ENCODE results near the gene KIF5C. TPM values are rescaled to one million over a fixed set of nuclear protein-coding genes. Genes with fewer than 3 reads are reported as not detected.

KIF5C gene
- total RNA-seq, 2 donors from 2014 or later = 23.9 to 29.1 TPM

DNA sequence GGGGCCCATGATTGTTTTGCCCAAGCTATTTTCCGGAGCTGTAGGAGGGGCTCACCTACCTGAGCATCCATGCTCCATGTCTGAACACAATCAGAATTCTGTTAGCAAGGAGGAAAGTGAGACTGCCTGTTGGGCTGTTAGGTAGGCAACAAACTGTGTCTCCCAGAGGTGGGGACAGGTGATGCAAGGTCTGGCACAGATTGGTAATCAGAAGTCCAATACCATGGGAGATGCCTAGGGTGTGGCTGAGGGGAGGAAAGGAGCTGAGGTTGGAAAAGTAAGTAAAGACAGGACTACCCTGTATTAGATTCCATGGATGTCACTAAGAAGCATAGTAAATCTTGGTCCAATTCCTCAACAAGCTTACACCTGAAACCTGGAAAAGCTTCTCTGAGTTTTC lies 166.5 kb downstream of the KIF5C start:
- Mint-ChIP-seq H3K36me3 (ENCODE audit: insufficient read depth in 2 of 2) (no peaks in the 10 kb centered on the region), H3K4me3 (no peak overlapping the region), H3K9me3 (peaks cover 2% of the 10 kb centered on the region in 2 donors), H3K27ac (no peak overlapping the region), H3K27me3 (ENCODE audit: low read depth) (peaks cover 65% of the 10 kb centered on the region), H3K4me1 (ENCODE audit: low read depth) (no peaks in the 10 kb centered on the region)
- no peak for ATAC-seq (replicated peaks in 1 of 2)
- no peak for DNase-seq

DNA sequence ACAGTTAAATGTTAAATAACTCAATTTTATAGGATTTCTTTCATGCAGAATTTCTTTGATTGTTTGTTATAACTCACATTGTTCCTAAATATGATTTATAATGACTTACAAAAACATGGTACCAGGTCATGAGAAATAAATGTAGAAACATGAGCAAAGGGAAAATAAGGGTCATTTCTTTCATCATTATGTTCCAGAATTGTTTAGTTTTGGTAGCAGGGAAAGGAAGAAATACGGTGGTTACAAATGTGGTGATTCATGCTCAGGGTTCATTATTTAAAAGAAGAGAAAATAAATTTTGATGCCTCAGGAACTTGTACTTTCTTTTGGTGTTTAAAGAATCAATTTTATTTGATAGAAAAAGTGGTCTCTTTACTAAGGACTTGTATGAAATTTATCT lies 167.9 kb downstream of the KIF5C start:
- H3K9me3 Mint-ChIP-seq = peaks cover 2 to 4% of the 10 kb centered on the region in 2 donors
- ATAC-seq (replicated peaks in 1 of 2) (no peak), DNase-seq (no peak)
- H3K27ac Mint-ChIP-seq = no peak overlapping the region
- peaks cover 53% of the 10 kb centered on the region for H3K27me3 Mint-ChIP-seq (ENCODE audit: low read depth)
- peaks cover 2 to 5% of the 10 kb centered on the region in 2 donors for H3K36me3 Mint-ChIP-seq (ENCODE audit: insufficient read depth in 2 of 2)
- H3K4me3 Mint-ChIP-seq = no peak overlapping the region
- no peaks in the 10 kb centered on the region for H3K4me1 Mint-ChIP-seq (ENCODE audit: low read depth)

GRCh38 chr2:149044500-149044899 lies 169.5 kb downstream of the KIF5C start:
- Mint-ChIP-seq H3K27ac (no peak overlapping the region), H3K27me3 (ENCODE audit: low read depth) (peaks cover 42% of the 10 kb centered on the region), H3K36me3 (ENCODE audit: insufficient read depth in 2 of 2) (peaks cover 2 to 7% of the 10 kb centered on the region in 2 donors), H3K9me3 (peaks cover 4 to 5% of the 10 kb centered on the region in 2 donors), H3K4me3 (no peak overlapping the region), H3K4me1 (ENCODE audit: low read depth) (peaks cover 2% of the 10 kb centered on the region)
- DNase-seq (no peak), ATAC-seq (replicated peaks in 1 of 2) (no peak)

GRCh38 chr2:149047118-149047517 lies 172.1 kb downstream of the KIF5C start:
- H3K27ac Mint-ChIP-seq = no peak overlapping the region
- peaks cover 16% of the 10 kb centered on the region for H3K27me3 Mint-ChIP-seq (ENCODE audit: low read depth)
- ATAC-seq (replicated peaks in 1 of 2) (no peak), DNase-seq (no peak)
- peaks cover 4 to 5% of the 10 kb centered on the region in 2 donors for H3K9me3 Mint-ChIP-seq
- peaks cover 2 to 7% of the 10 kb centered on the region in 2 donors for H3K36me3 Mint-ChIP-seq (ENCODE audit: insufficient read depth in 2 of 2)
- no peak overlapping the region for H3K4me3 Mint-ChIP-seq
- peaks cover 11% of the 10 kb centered on the region for H3K4me1 Mint-ChIP-seq (ENCODE audit: low read depth)

DNA sequence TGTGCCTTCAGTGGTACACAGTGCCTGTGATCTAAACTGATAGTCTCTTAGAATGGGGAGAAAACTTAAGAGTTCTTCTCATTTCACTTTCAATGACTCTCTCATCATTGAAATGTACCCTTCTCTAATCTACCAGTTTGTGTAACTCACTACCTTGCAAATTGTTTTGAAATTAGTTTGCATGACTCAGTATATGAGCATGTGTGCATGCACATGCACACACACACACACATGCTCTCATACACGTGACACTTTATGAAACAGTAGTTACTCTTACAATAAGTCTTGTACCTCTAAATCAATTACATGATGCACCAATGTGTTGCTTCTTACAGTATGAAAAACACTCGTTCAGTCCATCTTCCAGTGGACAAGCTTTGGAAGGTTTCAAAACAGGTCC lies 174.1 kb downstream of the KIF5C start:
- H3K4me1 Mint-ChIP-seq (ENCODE audit: low read depth) = peaks cover 11% of the 10 kb centered on the region
- no peak overlapping the region for H3K27ac Mint-ChIP-seq
- DNase-seq (no peak), ATAC-seq (replicated peaks in 1 of 2) (peak; percentile 27 to 67)
- H3K9me3 Mint-ChIP-seq = peaks cover 4 to 5% of the 10 kb centered on the region in 2 donors
- peaks cover 8% of the 10 kb centered on the region for H3K27me3 Mint-ChIP-seq (ENCODE audit: low read depth)
- peaks cover 2 to 7% of the 10 kb centered on the region in 2 donors for H3K36me3 Mint-ChIP-seq (ENCODE audit: insufficient read depth in 2 of 2)
- H3K4me3 Mint-ChIP-seq = no peak overlapping the region

DNA sequence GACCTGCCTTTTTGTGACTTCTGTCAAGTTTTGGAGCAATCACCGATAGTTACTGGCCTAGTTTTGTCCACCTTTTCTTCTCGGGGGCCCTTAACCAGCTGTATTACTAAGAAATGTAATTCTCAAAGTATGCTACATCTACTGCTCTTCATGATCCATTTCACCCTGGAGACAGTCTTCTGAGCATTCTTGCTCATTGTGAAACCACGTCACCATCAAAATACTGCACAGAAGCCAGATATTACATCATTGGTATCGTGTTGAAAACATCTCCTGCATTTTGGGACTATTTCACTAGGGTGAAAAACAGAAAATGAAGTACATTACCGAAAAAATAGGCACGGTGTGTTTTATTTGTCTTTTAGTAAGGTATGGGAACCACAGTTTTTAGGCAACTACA lies 175.2 kb downstream of the KIF5C start:
- H3K9me3 Mint-ChIP-seq = peaks cover 4 to 5% of the 10 kb centered on the region in 2 donors
- H3K27me3 Mint-ChIP-seq (ENCODE audit: low read depth) = no peaks in the 10 kb centered on the region
- ATAC-seq (replicated peaks in 1 of 2) = peak; percentile 62 to 92
- H3K4me3 Mint-ChIP-seq = peak overlapping the region in 1 of 2 donors; percentile 7
- no peak overlapping the region for H3K27ac Mint-ChIP-seq
- H3K36me3 Mint-ChIP-seq (ENCODE audit: insufficient read depth in 2 of 2) = peaks cover 2 to 7% of the 10 kb centered on the region in 2 donors
- H3K4me1 Mint-ChIP-seq (ENCODE audit: low read depth) = peaks cover 11% of the 10 kb centered on the region
- peak in 1 of 2 donors; percentile 23 for DNase-seq

DNA sequence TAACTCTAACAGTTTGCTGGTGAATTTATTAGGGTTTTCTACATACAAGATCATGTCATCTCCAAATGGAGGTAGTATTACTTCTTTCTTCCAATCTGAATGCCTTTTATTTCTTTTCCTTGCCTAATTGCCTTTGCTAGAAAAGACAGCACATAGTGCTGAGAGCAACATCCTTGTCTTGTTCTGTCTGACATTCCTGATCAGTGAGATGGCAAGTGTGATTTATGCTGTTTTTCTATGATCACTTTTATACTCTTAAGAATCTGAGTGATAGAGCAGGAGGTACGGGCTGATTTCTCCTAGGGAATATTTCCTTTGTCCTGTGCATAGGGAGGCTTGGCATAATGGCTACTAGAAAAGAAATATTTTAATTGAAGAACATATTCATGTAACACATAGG lies 180.7 kb downstream of the KIF5C start:
- no peak for ATAC-seq (replicated peaks in 1 of 2)
- no peak overlapping the region for H3K27ac Mint-ChIP-seq
- no peak overlapping the region for H3K4me3 Mint-ChIP-seq
- no peaks in the 10 kb centered on the region for H3K36me3 Mint-ChIP-seq (ENCODE audit: insufficient read depth in 2 of 2)
- H3K4me1 Mint-ChIP-seq (ENCODE audit: low read depth) = no peaks in the 10 kb centered on the region
- H3K27me3 Mint-ChIP-seq (ENCODE audit: low read depth) = peaks cover 17% of the 10 kb centered on the region
- no peaks in the 10 kb centered on the region for H3K9me3 Mint-ChIP-seq
- no peak for DNase-seq

DNA sequence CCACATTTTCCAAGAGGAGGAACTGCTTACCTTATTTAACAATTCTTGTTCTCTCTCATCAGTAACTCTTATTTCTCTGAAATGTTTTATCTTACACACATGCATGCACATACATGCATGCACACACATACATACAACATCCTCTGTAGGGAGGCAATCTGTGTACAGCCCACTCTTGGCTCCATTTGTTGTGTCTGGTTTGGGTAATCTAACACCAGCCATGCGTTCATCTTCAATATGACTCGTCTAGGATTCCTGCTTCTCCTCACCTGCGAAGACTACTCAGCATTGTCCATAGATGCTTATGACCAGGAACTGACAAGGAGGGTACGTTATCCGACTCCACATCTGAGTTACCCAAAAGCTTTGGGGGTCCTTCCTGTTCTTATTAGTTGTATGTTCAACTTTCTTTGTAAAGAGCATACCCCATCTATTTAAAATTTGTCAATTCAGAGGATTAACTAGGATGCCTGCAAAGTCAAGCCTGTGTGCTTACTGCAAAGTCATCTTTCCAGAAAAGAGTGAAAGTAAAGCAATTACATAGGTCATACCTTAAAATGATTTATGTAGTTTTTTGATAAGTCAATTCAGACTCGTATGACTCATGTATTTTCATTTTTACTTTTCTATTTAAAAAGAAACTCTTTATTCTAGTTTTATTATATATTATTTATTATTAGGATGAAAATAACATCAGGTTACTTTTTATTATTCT lies 181.7 kb downstream of the KIF5C start:
- H3K27ac Mint-ChIP-seq = no peak overlapping the region
- H3K9me3 Mint-ChIP-seq = no peaks in the 10 kb centered on the region
- H3K4me3 Mint-ChIP-seq = no peak overlapping the region
- no peaks in the 10 kb centered on the region for H3K36me3 Mint-ChIP-seq (ENCODE audit: insufficient read depth in 2 of 2)
- peaks cover 17% of the 10 kb centered on the region for H3K27me3 Mint-ChIP-seq (ENCODE audit: low read depth)
- H3K4me1 Mint-ChIP-seq (ENCODE audit: low read depth) = no peaks in the 10 kb centered on the region
- DNase-seq = no peak
- ATAC-seq (replicated peaks in 1 of 2) = no peak

DNA sequence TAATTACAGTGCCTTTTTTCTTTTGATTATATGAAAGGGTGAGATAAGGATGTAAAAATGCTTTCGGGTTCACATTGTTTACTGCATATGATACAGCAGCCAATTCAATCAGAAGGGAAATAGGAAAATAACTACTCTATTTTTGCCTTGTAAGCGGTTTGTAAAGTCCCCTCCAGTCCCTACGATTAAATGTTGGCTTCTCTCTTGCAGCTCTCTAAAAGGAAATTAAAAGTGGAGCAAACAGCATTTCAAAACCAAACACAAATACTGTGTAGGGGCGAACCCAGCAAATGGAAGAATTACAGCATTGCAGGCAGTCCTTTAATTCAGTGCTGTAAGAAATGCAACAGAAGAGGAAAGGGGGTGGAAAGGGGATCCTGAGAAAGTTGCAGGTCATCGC lies 182.4 kb downstream of the KIF5C start:
- H3K36me3 Mint-ChIP-seq (ENCODE audit: insufficient read depth in 2 of 2) = no peaks in the 10 kb centered on the region
- H3K9me3 Mint-ChIP-seq = no peaks in the 10 kb centered on the region
- H3K4me1 Mint-ChIP-seq (ENCODE audit: low read depth) = no peaks in the 10 kb centered on the region
- DNase-seq (no peak), ATAC-seq (replicated peaks in 1 of 2) (no peak)
- no peak overlapping the region for H3K27ac Mint-ChIP-seq
- H3K4me3 Mint-ChIP-seq = no peak overlapping the region
- peaks cover 17% of the 10 kb centered on the region for H3K27me3 Mint-ChIP-seq (ENCODE audit: low read depth)

GRCh38 chr2:149058936-149059335 lies 183.9 kb downstream of the KIF5C start:
- Mint-ChIP-seq H3K36me3 (ENCODE audit: insufficient read depth in 2 of 2) (no peaks in the 10 kb centered on the region), H3K4me3 (no peak overlapping the region), H3K4me1 (ENCODE audit: low read depth) (no peaks in the 10 kb centered on the region), H3K27ac (no peak overlapping the region), H3K27me3 (ENCODE audit: low read depth) (peaks cover 17% of the 10 kb centered on the region), H3K9me3 (no peaks in the 10 kb centered on the region)
- DNase-seq = no peak
- ATAC-seq (replicated peaks in 1 of 2) = no peak

- no peak for DNase-seq
- no peaks in the 10 kb centered on the region for H3K4me1 Mint-ChIP-seq (ENCODE audit: low read depth)
- no peaks in the 10 kb centered on the region for H3K9me3 Mint-ChIP-seq
- H3K27me3 Mint-ChIP-seq (ENCODE audit: low read depth) = peaks cover 17% of the 10 kb centered on the region
- H3K27ac Mint-ChIP-seq = no peak overlapping the region
- no peaks in the 10 kb centered on the region for H3K36me3 Mint-ChIP-seq (ENCODE audit: insufficient read depth in 2 of 2)
- H3K4me3 Mint-ChIP-seq = no peak overlapping the region
- ATAC-seq (replicated peaks in 1 of 2) = no peak
Measured at GRCh38 chr2:149059822-149060221, 184.8 kb downstream of the KIF5C start.

- H3K4me1 Mint-ChIP-seq (ENCODE audit: low read depth) = no peaks in the 10 kb centered on the region
- DNase-seq (no peak), ATAC-seq (replicated peaks in 1 of 2) (no peak)
- peaks cover 8% of the 10 kb centered on the region for H3K27me3 Mint-ChIP-seq (ENCODE audit: low read depth)
- no peak overlapping the region for H3K27ac Mint-ChIP-seq
- no peak overlapping the region for H3K4me3 Mint-ChIP-seq
- H3K9me3 Mint-ChIP-seq = no peaks in the 10 kb centered on the region
- no peaks in the 10 kb centered on the region for H3K36me3 Mint-ChIP-seq (ENCODE audit: insufficient read depth in 2 of 2)
Measured at GRCh38 chr2:149061133-149061745, 186.2 kb downstream of the KIF5C start.

DNA sequence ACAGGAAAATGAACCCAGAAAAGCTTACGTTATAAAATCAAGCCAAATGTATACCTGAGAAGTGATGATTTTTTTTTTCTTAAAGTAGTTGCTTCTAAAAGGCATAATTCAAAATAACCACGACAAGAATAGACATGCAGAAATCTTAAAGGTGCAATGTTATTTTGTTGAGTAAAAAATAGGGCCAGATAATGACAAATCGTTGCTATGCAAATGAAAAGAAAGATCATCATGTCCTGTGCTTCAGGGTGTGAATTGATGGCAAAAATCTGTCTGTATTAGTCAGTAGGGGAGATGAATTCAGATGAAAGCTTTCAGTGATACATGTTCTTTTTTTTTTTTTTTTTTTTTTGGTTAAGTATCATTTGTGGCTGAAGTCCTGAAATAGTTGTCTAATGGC lies 187.5 kb downstream of the KIF5C start:
- no peak for ATAC-seq (replicated peaks in 1 of 2)
- Mint-ChIP-seq H3K27ac (no peak overlapping the region), H3K4me1 (ENCODE audit: low read depth) (no peaks in the 10 kb centered on the region), H3K9me3 (peaks cover 2% of the 10 kb centered on the region in 2 donors), H3K4me3 (no peak overlapping the region), H3K36me3 (ENCODE audit: insufficient read depth in 2 of 2) (no peaks in the 10 kb centered on the region), H3K27me3 (ENCODE audit: low read depth) (peaks cover 9% of the 10 kb centered on the region)
- DNase-seq = no peak

DNA sequence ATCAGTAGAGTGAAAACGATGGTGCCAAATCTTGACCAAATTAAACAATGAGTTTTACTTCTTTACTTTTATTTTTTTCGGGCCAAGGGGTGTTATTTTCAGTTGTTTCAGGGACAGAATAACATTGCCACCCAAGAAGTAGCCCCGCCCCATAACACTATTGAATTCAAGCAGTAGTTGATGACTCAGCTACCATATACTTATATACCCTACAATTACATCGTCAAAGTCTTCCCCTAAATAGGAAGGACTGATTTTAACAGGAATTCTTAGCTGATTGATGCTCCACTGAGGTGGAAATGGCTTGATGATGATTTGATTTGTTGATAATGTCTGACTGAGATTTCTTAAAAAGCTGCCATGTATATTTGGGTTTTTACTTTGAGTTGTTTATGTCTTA lies 188.2 kb downstream of the KIF5C start:
- Mint-ChIP-seq H3K27ac (no peak overlapping the region), H3K9me3 (peaks cover 2% of the 10 kb centered on the region in 2 donors), H3K27me3 (ENCODE audit: low read depth) (peaks cover 6% of the 10 kb centered on the region), H3K4me1 (ENCODE audit: low read depth) (no peaks in the 10 kb centered on the region), H3K4me3 (no peak overlapping the region), H3K36me3 (ENCODE audit: insufficient read depth in 2 of 2) (no peaks in the 10 kb centered on the region)
- ATAC-seq (replicated peaks in 1 of 2) = no peak
- no peak for DNase-seq

Measured in activated T-cell treated with anti-CD3 and anti-CD28 coated beads, Interleukin-2, amount 50 U/mL, for 72 hours (primary cell).